GM18909 (cell line): ENCODE data around the gene TMUB1.
"Not testable (repeated sequence)": the region's sequence is repeated elsewhere in the genome, so short reads cannot be mapped to it uniquely, and the experiment has no call there.

Experiments
- ATAC-seq: cut with Tn5 transposase; IDR thresholded peaks from one replicate; pipeline ENCODE4 v1.9.1; 2021; ENCODE audit warnings: mild to moderate bottlenecking; ENCODE audit not compliant: unreplicated experiment, poor library complexity

Gene TMUB1

GRCh38 chr7:151057506-151057988 is 25.7 kb downstream of the TMUB1 start, which contains the start of gene CDK5:
TSS of gene CDK5 (minus strand) at chr7:151057897. CDS start at chr7:151057848, 49 bp downstream.
- ATAC-seq: peak; percentile 20

- ATAC-seq: no peak
Measured at GRCh38 chr7:151056666-151057505, 26.4 kb downstream of the TMUB1 start.

- no peak for ATAC-seq
Measured at GRCh38 chr7:151056283-151056665, 27.0 kb downstream of the TMUB1 start.

GRCh38 chr7:151053751-151054150 is 29.5 kb downstream of the TMUB1 start:
- no peak for ATAC-seq

GRCh38 chr7:151053096-151053495 is 30.2 kb downstream of the TMUB1 start:
- no peak for ATAC-seq

- no peak for ATAC-seq
Measured at GRCh38 chr7:151051108-151051507, 32.2 kb downstream of the TMUB1 start.

GRCh38 chr7:151048911-151049463 is 34.3 kb downstream of the TMUB1 start:
- no peak for ATAC-seq

GRCh38 chr7:151047976-151048815 is 35.1 kb downstream of the TMUB1 start, which contains the start of gene ASIC3:
TSS of gene ASIC3 (plus strand) at chr7:151048531. CDS start at chr7:151048886, 355 bp downstream.
- no peak for ATAC-seq

- no peak for ATAC-seq
Measured at GRCh38 chr7:151046603-151047573, 36.4 kb downstream of the TMUB1 start.

- ATAC-seq: no peak
Measured at GRCh38 chr7:151045967-151046366, 37.3 kb downstream of the TMUB1 start.

- no peak for ATAC-seq
Measured at GRCh38 chr7:151045262-151045661, 38.0 kb downstream of the TMUB1 start.

- no peak for ATAC-seq
Measured at GRCh38 chr7:151043959-151044358, 39.3 kb downstream of the TMUB1 start.

- ATAC-seq: not testable (repeated sequence)
Measured at GRCh38 chr7:151043449-151043848, 39.8 kb downstream of the TMUB1 start.

- no peak for ATAC-seq
Measured at GRCh38 chr7:151040616-151041375, 42.5 kb downstream of the TMUB1 start.

- no peak for ATAC-seq
Measured at GRCh38 chr7:151039850-151040548, 43.3 kb downstream of the TMUB1 start.

GRCh38 chr7:151038951-151039849 is 44.1 kb downstream of the TMUB1 start:
- no peak for ATAC-seq

- no peak for ATAC-seq
Measured at GRCh38 chr7:151035902-151036301, 47.4 kb downstream of the TMUB1 start.
